HUES48 (cell line): ENCODE data around the gene COL17A1.

Source experiments
- H3K27ac ChIP-seq: one replicate; pipeline ENCODE4 v1.7.0; 2013; ENCODE audit warnings: low read depth, low read length, inconsistent platforms
- H3K27me3 ChIP-seq: 2 replicates; pipeline ENCODE4 v1.6.1; 2013; ENCODE audit warnings: mild to moderate bottlenecking, low read length; ENCODE audit not compliant: control insufficient read depth, insufficient read depth
- H3K36me3 ChIP-seq: 2 replicates; pipeline ENCODE4 v1.6.1; 2013; ENCODE audit warnings: low read length; ENCODE audit not compliant: control insufficient read depth, insufficient read depth
- H3K4me1 ChIP-seq: 2 replicates; pipeline ENCODE4 v1.6.1; 2013; ENCODE audit warnings: mild to moderate bottlenecking, low read length; ENCODE audit not compliant: control insufficient read depth, insufficient read depth
- H3K4me3 ChIP-seq: 2 replicates; pipeline ENCODE4 v1.5.1; 2013; ENCODE audit warnings: mild to moderate bottlenecking, low read depth, low read length
- H3K9ac ChIP-seq: 2 replicates; pipeline ENCODE4 v1.6.1; 2013; ENCODE audit warnings: mild to moderate bottlenecking, low read depth, low read length, moderate library complexity
- H3K9me3 ChIP-seq: 2 replicates; pipeline ENCODE4 v1.6.1; 2013; ENCODE audit warnings: low read length; ENCODE audit not compliant: control insufficient read depth, insufficient read depth

Gene COL17A1

GRCh38 chr10:104053201-104053600 is 32.5 kb downstream of the COL17A1 start:
- Histone ChIP-seq H3K4me3 (no peak overlapping the region), H3K9ac (no peak overlapping the region), H3K27ac (no peak overlapping the region), H3K27me3 (no peaks in the 10 kb centered on the region), H3K36me3 (no peaks in the 10 kb centered on the region), H3K4me1 (peaks cover 12% of the 10 kb centered on the region), H3K9me3 (no peaks in the 10 kb centered on the region)

- Histone ChIP-seq H3K4me1 (peaks cover 5% of the 10 kb centered on the region), H3K9me3 (no peaks in the 10 kb centered on the region), H3K9ac (no peak overlapping the region), H3K27ac (no peak overlapping the region), H3K36me3 (no peaks in the 10 kb centered on the region), H3K4me3 (no peak overlapping the region), H3K27me3 (no peaks in the 10 kb centered on the region)
Observed at GRCh38 chr10:104052431-104052830, 33.2 kb downstream of the COL17A1 start.

GRCh38 chr10:104049504-104050250 is 36.0 kb downstream of the COL17A1 start:
- peaks cover 6% of the 10 kb centered on the region for H3K4me1 ChIP-seq
- no peaks in the 10 kb centered on the region for H3K9me3 ChIP-seq
- no peak overlapping the region for H3K4me3 ChIP-seq
- no peak overlapping the region for H3K9ac ChIP-seq
- H3K27ac ChIP-seq, result no peak overlapping the region
- no peaks in the 10 kb centered on the region for H3K36me3 ChIP-seq
- H3K27me3 ChIP-seq, result no peaks in the 10 kb centered on the region

- H3K4me3 ChIP-seq, result no peak overlapping the region
- H3K27me3 ChIP-seq, result no peaks in the 10 kb centered on the region
- H3K36me3 ChIP-seq, result no peaks in the 10 kb centered on the region
Observed at GRCh38 chr10:104046651-104047050, 39.0 kb downstream of the COL17A1 start.

GRCh38 chr10:104045151-104046089 is 40.3 kb downstream of the COL17A1 start:
- H3K9ac ChIP-seq, result no peak overlapping the region
- H3K9me3 ChIP-seq, result no peaks in the 10 kb centered on the region
- no peak overlapping the region for H3K27ac ChIP-seq
- H3K36me3 ChIP-seq, result no peaks in the 10 kb centered on the region
- peaks cover 6% of the 10 kb centered on the region for H3K4me1 ChIP-seq
- H3K4me3 ChIP-seq, result no peak overlapping the region
- no peaks in the 10 kb centered on the region for H3K27me3 ChIP-seq

More at GRCh38 chr10:104046651-104047050, 39.0 kb downstream of the COL17A1 start:
- no peaks in the 10 kb centered on the region for H3K9me3 ChIP-seq
- peaks cover 6% of the 10 kb centered on the region for H3K4me1 ChIP-seq
- H3K9ac ChIP-seq, result no peak overlapping the region
- H3K27ac ChIP-seq, result no peak overlapping the region

- H3K9me3 ChIP-seq, result no peaks in the 10 kb centered on the region
- no peak overlapping the region for H3K4me3 ChIP-seq
- no peak overlapping the region for H3K27ac ChIP-seq
Observed at GRCh38 chr10:104043854-104044253, 41.8 kb downstream of the COL17A1 start.

GRCh38 chr10:104043185-104043830 is 42.4 kb downstream of the COL17A1 start:
- no peak overlapping the region for H3K9ac ChIP-seq
- H3K9me3 ChIP-seq, result no peaks in the 10 kb centered on the region
- no peaks in the 10 kb centered on the region for H3K36me3 ChIP-seq
- H3K27ac ChIP-seq, result no peak overlapping the region
- peaks cover 6% of the 10 kb centered on the region for H3K4me1 ChIP-seq
- H3K4me3 ChIP-seq, result no peak overlapping the region
- H3K27me3 ChIP-seq, result no peaks in the 10 kb centered on the region

More at GRCh38 chr10:104043854-104044253, 41.8 kb downstream of the COL17A1 start:
- no peaks in the 10 kb centered on the region for H3K36me3 ChIP-seq
- H3K4me1 ChIP-seq, result peaks cover 6% of the 10 kb centered on the region
- H3K27me3 ChIP-seq, result no peaks in the 10 kb centered on the region
- no peak overlapping the region for H3K9ac ChIP-seq

GRCh38 chr10:104041891-104042535 is 43.7 kb downstream of the COL17A1 start:
- no peak overlapping the region for H3K4me3 ChIP-seq
- H3K27ac ChIP-seq, result no peak overlapping the region
- H3K27me3 ChIP-seq, result no peaks in the 10 kb centered on the region
- peaks cover 6% of the 10 kb centered on the region for H3K4me1 ChIP-seq
- no peaks in the 10 kb centered on the region for H3K9me3 ChIP-seq
- no peaks in the 10 kb centered on the region for H3K36me3 ChIP-seq
- no peak overlapping the region for H3K9ac ChIP-seq

- Histone ChIP-seq H3K27me3 (no peaks in the 10 kb centered on the region), H3K27ac (no peak overlapping the region), H3K9me3 (no peaks in the 10 kb centered on the region), H3K4me1 (peaks cover 6% of the 10 kb centered on the region), H3K36me3 (no peaks in the 10 kb centered on the region), H3K4me3 (no peak overlapping the region), H3K9ac (no peak overlapping the region)
Observed at GRCh38 chr10:104040862-104041789, 44.6 kb downstream of the COL17A1 start.

GRCh38 chr10:104040382-104040781 is 45.3 kb downstream of the COL17A1 start:
- Histone ChIP-seq H3K27ac (no peak overlapping the region), H3K4me3 (no peak overlapping the region), H3K9ac (no peak overlapping the region), H3K36me3 (no peaks in the 10 kb centered on the region), H3K27me3 (no peaks in the 10 kb centered on the region), H3K4me1 (no peaks in the 10 kb centered on the region), H3K9me3 (no peaks in the 10 kb centered on the region)
